ENCODE data around the gene KPTN.

The KPTN gene

DNA sequence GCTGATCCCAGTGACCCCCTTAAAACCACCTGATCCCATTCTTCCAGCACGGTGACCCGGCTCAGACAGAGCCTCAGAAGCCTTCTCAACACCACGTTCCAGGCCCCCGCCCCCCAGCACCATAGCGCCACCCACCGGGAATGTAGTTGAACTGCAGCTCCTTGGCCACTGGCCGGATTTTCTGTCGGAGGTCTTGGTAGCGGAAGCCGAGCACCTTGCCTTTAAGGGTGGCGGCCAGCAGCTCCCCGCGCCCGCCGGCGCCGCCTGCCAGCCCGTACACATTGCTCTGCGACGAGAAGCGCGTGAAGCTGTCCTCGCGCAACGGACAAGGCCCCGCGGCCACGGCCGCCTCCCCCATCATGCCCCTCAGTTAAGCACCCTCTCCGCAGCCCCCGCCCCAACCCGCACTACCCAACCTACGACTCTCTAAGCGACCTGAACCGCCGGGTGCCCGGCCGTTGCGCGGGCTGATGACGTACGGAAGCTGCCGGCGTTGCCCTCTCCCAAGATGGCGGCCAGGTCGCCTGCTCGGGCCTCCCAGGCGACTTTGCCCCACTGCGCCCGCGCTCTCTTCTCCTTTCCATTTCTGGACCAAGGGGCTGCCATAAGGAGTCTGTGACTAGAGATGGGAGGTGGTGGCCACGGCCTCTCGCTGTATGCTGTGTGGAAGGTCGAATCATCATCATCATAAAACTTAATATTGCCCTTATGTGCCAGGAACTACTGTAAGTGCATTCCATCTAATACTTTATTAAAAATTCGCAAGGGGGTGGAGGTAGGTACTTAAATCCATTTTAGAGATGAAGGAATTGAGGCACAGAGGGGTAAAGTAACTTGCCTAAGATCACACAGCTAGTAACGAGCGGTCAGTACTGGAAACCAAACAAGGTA is at the start of gene KPTN:
Gene KPTN (minus strand): TSS at position 420 of the 891 bp plus-strand sequence. CDS start 59 bp downstream, at position 361.
- DNase-seq: peak; percentile 85

DNA sequence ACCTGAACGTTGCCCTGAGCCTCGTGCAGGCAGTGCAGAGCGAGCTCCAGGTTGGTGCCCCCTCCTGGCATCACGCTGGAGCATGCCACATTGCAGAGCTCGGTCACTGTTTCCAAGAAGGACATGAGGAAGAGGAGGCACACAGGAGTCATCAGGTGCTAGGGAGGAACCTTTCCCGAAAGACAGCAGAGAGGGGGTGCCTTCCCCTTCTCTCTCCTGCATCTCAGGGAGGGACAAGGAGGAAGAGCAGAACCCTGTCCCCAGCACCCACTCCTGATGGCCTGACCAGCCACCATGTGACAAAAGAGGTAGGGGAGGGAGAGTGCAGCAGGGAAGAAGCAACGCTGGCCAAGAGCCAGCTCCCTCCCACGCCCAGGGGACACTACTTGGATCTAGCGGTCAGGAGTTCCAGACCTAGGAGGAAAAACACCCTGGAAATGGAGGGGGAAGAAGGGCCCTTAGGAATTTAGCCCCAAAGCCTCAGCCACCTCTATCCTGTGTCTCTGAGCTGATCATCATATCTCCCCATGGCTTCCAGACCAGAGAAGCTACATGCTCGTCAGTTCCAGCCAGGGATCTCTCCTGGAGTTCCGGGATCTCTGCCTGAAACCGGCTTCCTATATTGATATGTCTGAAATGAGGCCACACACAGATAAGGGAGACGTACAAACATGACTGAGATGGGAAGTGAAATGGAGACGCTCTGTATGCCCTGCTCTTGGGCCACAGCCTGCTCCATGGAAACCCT is 47.8 kb upstream of the KPTN start:
- DNase-seq: no peak

DNA sequence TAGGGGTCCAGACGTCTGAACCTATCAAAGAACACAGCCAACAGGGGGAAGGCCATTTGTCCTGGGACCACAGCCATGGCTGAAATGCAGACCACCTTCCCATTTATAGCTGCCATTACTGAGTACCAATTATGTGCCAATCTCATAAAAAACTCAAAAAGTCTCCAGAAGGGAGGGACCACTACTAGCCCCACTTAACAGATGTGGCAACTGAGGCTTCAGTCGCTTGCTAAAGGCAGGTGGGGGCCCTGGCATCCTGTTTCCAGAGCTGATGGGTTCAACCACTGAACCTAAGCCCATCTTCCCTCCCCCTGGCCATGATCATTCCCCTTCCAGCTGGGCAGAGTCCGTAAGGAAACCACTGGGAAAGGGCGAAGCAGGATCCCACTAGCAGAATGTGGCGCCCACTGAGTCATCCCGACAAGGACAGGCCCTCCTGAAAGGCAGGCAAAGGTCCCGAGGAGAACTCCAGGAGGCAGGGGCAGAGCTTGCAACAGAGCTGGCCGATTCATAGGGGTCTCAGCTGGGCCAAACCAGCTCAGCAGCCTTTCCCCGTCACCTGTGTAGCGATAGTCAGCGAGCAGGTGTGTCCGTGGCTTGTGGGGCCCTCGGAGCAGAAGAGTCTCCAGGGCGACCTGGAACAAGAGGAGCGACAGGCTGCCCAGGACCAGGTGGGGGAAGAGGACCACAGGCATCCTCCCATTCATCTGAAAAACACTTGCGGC is 45.2 kb upstream of the KPTN start:
- DNase-seq: no peak

DNA sequence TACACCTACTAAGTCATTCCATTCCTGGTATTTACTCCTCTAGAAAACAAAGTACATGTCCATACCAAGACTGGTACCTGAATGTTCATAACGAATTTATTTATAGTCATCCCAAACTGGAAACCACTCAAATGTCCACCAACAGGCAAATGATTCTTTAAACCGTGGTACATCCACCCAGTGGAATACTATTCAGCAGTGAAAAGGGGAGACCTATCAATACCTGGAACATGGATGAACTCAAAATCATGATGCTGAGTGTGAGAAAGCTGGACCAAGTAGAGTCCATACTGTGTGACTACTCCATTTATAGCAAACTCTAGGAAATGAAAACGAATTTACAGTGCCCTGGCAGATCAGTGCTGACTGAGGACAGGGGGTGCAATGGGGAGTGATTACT is 42.8 kb upstream of the KPTN start:
- no peak for DNase-seq

DNA sequence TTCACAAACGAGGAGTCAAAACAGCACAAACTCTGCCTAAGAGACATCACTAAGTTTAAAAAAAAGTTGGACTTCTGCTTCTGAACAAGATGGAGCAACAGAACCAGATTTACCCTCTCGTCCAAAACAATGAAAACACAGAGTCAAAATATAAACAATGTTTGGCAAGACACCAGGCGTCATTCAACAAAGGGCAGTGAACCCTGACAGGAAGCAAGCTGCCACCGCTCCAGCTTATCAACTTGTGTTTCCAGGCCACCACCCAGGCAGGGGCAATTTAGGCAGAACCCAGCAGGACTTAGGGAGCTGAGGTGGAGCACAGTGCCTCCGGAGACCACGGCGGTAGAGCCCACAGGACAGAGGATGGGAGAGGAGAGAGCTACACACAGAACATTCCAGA is 39.5 kb upstream of the KPTN start:
- DNase-seq: peak; percentile 12

DNA sequence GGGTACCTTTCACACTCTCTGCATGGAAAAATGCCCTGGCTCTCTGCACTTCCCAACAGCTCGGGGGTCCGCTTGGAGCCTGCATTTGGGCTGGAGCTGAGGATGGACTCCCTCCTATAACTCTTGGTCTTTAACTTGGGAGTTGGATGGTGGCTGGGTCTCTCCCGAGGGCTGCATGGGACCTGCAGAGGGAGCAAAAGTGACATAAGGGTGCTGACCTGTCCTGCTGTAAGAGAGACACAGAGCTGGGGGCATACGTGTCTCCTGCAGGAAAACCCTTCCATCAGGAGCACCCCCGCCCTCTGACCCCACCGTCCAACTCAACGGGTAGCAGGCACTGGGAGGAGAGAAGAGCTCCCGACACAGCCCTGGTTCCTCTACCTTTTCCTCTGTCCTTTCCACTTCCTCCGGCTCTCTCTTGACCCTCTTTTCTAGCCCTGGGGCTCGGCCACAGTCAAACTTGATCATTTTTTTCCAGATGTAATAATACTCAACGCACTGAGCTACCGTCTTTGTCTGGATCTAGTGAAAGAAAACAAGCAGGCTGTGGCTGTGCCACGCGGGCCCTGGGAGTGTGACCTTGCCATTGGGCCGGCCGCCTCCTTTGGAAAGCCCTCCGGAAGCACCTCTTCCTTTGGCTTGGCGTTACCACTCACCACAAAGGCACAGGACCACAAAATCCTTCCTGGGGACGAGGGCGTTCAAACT is 37.6 kb upstream of the KPTN start:
- DNase-seq: no peak

DNA sequence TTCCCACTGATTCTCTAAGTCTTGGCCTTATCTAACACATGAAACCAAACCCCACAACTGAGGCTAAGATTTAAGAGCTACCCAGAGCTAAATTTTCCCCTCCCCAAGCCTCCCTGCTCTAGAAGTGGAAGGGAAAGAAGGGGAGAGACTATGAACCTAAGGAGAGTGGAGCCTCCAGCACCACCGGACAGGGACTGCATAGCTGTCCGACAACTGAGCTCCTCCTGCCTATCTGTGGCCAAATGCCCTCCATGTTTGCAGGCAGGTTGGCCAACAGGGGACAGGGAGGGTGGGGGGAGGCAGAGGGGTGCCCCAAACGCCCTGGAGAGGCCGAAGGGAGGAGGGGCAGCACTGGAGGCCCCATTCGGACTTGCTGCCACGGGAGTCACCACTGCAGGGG is 36.8 kb upstream of the KPTN start:
- no peak for DNase-seq

DNA sequence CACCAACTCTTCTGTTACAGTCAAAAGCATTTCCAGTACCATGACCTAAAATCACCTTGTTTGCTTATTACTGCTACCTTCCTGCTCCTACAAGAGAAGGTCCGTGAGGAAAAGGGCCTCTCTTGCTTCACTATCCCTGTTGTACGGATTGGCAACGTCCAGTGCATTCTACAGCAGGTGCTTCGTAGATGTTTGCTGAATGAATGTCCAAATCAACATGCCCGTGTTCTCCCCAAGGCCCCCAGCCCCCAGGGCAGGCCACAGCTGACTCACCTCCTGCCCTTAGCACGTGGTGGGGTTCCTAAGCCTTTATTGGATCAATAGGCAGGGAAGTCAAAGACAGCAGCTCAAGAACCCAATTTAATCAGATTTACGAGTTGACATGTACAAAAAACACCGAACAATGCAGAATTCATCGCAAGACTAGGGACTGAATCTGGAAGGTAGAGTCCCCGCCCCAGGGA is 36.4 kb upstream of the KPTN start:
- no peak for DNase-seq

DNA sequence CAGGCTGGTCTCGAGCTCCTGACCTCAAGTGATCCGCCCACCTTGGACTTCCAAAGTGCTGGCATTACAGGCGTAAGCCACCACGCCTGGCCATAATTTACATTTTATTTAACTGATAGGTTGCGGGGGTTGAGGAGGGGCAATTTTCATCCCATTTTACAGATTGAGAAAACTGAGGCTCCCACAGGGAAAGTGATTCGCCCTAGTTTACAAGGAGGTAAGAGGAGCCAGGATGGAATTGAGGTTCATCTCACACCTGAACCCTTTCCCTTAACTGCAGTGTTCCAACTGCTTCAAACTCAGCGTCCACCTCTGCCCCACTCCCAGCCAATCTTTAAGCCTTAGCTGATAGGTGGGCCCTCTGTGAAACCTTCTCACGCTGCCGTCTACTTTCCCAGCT is 34.8 kb upstream of the KPTN start:
- DNase-seq: no peak

DNA sequence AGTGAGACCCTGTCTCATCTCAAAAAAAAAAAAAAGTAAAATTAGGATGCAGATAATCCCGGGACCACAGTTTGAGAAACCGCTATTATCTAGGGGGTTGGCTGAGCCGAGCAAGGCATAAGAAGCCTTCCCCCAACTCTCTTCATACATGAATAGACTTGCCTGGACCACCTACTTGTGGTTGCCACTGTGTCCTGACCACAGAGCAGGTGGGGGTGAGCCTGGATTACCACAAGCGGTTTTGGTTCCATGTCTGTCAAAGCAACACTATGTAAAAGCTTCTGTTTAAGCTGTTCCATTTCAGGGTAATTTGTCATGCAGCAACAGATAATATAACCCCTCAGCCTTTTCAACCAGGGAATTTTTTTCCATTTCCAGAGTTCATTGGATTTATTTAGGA is 34.1 kb upstream of the KPTN start:
- no peak for DNase-seq

DNA sequence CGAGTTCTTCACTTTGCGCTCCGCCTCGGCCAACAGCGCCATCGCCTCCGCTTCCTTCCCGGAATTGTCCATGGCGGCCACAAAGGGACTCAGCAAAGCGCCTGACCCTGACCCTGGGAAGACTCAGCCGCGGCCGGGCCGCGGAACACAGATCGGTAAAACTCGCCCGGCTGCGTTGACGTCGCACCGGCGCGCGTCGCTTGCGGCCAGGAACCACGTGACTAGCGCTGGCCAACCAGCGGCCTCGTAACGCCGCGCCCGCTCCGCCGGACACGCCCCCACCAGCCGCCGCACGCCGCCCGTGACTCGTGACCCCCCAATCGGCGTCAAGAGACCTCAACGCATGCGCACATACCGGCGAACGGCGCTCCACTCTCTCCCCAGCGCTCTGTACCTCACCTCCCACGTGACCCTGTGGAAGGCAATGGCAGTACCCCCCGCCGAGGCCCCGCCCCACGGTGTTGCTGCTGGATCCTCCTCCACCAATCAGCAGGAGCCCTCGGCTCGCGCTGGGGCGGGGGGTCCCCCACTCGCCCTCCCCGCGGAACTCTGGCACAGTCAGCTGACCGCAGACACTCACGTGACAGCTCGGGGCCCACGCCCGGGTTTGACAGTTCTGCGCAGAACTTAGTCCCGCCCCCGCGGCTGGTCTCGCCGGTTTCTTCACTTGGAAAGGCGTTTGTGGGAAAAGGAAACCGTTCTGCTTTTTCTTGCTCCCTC is 31.0 kb upstream of the KPTN start, which contains the start of gene NAPA:
Gene NAPA (minus strand): TSS at position 195 of the 720 bp plus-strand sequence. CDS start 123 bp downstream, at position 72.
- DNase-seq: peak; percentile 100

DNA sequence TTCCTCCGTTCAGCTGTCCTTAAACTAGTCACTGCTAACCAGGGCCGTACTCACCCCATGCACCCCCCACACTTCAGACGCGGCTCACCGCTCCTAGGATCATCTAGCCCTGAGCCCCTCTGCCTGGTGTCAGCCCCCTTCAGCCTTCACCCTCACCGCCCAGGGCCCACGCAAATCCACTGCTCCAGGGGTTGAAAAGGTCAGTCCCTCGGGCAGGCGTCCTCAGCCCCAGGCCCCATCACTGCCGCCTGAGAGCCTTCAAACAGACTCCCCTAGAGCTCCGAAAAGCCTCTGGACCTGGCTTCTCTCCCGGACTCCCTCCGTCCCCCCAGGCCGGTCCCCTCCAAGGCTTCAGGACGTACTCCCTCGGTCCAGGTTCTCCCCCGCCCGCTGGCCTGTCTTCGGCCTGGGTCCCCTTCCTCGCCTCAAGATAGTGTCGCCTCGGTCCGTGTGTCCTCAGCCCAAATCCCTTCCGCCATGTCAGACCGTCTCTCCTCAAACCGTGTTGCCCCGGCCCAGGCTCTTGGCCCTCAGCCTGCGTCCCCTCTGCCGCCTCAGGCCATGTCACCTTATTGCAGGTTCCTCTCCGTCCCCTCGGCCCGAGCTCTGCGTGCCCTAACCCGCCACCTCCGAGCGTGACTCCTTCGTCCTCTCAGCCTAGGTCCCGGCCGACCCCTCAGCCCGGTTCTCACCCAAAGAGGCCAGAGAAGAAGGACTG is 30.3 kb upstream of the KPTN start:
- no peak for DNase-seq

DNA sequence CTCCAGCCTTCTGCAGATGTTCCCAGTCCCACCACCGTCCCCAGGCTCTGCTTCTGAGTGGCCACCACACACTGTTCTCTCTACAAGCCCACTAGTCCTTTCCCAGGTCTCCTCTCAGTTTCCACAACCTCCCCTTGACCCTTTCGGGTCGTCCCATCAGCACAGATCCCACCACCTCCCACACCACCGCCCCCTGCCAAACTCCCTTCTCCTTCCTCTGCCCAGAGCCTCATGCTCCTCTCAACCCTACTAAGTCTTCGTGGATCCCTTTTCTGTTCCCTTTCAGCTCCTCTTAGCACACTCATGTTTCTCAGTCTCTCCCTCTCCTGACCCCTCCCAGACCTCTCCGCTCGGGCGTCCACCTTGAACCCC is 28.9 kb upstream of the KPTN start:
- DNase-seq: no peak

DNA sequence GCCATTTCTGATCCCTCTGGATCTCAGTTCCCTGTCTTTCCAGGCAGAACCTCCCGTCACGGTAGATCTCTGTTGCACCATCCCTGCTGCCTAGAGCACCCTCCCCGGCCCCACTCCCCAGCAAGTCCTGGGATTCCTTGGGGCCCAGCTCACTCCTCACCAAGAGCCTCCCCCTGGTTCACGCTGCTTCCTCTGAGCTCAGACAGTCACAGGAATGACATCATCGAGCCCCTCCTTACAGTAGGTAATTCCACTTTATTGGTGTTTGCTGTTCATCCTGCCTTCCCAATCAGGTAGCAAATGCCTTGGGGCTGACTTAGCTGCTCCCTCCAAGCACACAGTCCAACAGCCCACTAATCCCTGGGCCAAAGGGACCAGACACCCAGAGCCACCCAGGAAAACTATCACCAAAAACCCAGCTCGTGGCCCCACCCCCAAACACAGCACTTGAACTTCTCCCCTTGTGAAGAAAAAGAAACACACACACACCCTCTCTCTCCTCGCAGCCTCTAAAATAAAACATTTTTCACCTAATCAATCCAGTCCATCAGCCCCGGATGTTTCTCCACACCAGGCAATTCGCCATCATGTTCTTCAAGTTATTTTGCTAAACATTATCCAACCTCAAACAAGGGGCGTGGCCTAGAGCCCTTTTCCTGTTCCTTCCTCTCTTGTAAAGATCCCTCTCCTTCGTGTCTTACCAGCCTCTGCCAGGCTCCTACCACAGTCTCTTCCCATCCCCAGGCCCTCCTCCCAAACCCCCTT is 28.3 kb upstream of the KPTN start:
- DNase-seq: no peak

DNA sequence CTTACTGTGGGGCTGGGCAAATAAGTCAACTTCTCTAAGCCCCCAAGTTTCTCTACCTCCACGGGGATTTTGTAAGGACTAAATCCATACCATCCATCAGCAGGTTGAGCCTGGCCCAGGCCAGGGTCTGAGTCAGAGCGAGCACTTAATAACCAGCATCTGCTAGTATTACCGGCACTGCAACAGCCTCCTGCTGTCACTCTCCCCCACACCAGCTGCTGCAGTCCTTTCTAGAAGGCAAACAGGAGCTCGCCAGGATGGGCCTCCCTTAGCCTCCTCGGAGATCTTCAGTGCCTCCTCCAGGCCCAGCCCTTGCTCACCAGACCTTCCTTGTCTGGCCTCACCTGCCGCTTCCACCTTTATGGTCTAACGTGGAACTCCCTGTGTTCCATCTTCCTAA is 27.7 kb upstream of the KPTN start:
- no peak for DNase-seq

DNA sequence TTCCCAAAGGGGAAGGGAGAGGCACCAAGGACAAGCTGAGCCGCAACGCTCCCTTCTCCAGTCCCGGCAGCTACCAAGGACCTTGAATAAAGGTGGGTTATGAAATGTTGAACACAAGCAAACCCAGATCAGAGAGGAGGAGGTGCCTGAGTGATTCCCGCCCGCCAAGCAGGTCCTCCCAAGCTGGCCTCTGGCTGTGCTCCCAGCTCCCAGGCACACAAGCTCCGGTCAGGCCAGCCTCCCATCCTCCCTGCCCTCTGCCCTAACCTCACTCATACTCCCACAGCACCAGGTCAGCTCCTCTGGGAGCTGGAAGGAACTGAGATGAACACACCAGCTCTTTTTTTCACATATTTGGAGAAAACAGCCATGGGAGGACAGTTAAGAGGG is 27.1 kb upstream of the KPTN start:
- DNase-seq: no peak

DNA sequence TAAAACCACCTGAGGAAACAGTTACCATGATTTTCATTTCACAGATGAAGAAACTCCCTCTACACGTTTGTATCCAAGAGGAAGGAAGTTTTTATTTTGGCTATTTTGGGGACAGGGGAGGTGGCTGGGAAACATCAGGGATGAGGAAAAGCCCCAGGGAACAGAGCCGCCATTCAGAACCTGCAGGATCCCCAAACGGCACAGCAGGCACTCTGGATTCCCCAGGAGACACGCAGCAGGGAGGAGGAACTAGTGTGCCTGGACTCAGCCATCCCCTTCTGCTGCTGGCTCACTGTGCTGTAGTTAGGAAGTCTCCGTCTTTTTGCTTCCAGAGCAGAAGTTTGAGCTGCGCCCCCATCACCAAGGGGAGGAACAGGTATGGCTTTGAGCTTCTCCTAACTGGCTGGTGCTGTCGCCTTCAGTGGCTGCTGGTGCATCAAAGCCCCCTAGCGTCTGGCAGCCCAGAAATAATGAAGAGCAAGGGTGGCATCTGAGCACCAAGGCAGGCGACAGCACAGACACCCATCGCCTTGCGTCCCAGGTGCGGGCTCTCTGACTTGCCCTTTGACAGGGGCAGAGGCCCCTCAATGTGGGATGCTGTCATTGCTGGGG is 26.6 kb upstream of the KPTN start:
- no peak for DNase-seq

DNA sequence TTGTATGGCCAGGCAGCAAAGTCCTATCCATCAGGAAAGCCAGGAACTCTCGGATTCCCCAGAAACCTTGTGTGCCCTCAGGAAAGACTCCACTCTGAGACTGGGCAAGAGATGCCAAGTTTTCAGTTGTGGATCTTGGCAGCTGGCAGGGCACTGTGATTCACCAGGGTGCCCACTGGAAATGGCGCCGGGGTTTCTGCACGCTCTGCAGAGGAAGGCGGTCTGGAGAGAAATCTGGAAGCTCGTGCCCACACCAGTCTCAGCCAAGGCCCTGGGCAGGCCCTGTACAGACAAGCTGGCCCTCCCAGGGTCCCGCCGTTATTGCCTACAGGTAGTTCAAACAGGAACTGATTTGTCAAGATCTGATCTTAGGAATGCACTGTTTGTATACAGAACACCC is 26.0 kb upstream of the KPTN start:
- no peak for DNase-seq

DNA sequence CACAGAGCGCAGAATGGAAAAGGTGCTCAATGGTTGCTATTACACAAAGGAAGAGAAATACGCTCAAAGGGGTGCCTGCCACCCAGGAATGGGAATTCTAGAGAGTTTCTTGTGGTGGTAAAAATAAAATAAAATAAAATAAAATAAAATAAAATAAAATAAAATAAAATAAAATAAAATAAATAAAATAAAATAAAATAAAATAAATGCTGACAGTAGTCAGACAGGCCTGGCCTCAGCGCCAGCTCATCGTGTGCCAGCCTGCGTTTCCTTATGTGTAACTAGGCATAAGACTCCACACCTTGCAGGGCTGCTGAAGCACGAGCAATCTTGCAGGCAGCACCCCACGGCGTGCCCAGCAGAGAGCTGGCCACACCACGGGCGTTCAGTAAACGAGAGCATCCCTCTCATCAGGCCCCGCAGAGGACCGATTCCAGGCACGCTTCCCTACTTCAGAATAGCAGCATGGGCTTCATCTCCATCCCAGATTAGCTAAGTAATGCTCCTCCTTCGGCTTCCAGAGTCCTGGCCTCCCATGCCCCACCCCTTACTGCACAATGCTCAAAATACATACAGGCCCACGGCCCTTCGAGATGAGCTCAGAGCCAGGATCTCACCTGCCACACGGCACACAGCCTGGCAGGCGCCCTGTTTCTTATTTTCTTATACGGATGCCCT is 25.3 kb upstream of the KPTN start:
- no peak for DNase-seq

DNA sequence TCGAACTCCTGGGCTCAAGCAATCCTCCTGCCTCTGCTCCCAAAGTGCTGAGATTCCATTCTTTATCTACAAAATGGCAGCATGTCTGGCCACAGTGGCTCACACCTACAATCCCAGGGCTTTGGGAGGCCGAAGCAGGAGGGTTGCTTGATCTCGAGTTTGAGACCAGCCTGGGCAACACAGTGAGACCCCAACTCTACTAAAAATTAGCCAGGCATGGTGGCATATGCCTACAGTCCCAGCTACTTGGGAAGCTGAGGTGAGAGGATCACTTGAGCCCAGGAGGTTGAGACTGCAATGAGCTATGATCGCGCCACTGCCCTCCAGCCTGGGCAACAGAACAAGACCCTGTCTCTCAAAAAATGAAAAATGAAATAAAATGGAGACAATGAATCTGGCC is 24.7 kb upstream of the KPTN start:
- DNase-seq: no peak
